ENCODE measurements around the gene ZNF195.
"Not testable (repeated sequence)": the region's sequence is repeated elsewhere in the genome, so short reads cannot be mapped to it uniquely, and the experiment has no call there.

DNA sequence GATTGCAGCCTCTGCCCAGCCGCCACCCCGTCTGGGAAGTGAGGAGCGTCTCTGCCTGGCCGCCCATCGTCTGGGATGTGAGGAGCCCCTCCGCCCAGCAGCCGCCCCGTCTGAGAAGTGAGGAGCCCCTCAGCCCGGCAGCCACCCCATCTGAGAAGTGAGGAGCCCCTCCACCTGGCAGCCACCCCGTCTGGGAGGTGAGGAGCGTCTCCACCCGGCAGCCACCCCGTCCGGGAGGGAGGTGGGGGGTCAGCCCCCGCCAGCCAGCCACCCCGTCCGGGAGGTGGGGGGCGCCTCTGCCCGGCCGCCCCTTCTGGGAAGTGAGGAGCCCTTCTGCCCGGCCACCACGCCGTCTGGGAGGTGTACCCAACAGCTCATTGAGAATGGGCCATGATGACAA is 18.3 kb upstream of the ZNF195 start:
- TF ChIP-seq POLR2A, EP300 (IDR thresholded peaks at IDR 0.05): not testable (repeated sequence)
